Chondrocyte (in vitro differentiated cells): ENCODE results near the gene VPS51. TPM values are rescaled to one million over a fixed set of nuclear protein-coding genes. Genes with fewer than 3 reads are reported as not detected.

Source experiments
- DNase-seq: peaks from one replicate; pipeline ENCODE4 v3.0.0; 2021; ENCODE audit warnings: mixed read lengths, low spot score
- H3K27ac Mint-ChIP-seq: one replicate; pipeline ENCODE4 v1.8.0; 2021; ENCODE audit warnings: mild to moderate bottlenecking, moderate library complexity, mixed read lengths; ENCODE audit not compliant: unreplicated experiment
- H3K27me3 Mint-ChIP-seq: 2 replicates; pipeline ENCODE4 v1.8.0; 2021; ENCODE audit warnings: low read depth, mixed read lengths
- H3K36me3 Mint-ChIP-seq: 2 replicates; pipeline ENCODE4 v1.8.0; 2021; ENCODE audit warnings: low read depth, mixed read lengths
- H3K4me1 Mint-ChIP-seq: 2 replicates; pipeline ENCODE4 v1.8.0; 2021; ENCODE audit warnings: low read depth, mild to moderate bottlenecking, mixed read lengths
- H3K4me3 Mint-ChIP-seq: one replicate; pipeline ENCODE4 v1.8.0; 2021; ENCODE audit warnings: mild to moderate bottlenecking, moderate library complexity, mixed read lengths; ENCODE audit not compliant: unreplicated experiment
- H3K9me3 Mint-ChIP-seq: 2 replicates; pipeline ENCODE4 v1.8.0; 2021; ENCODE audit warnings: low read depth, mixed read lengths
- total RNA-seq: library from RNA; stranded (reverse); gene quantifications from 3 replicates; pipeline ENCODE4 v1.2.1, GENCODE V29; 2021
- TF ChIP-seq, protein P1 (sequence below): fragments of 200-600 bp; sonication (generic); IDR thresholded peaks from 2 replicates; pipeline ENCODE4 v1.5.0; 2021; ENCODE audit warnings: antibody characterized with exemption, mild to moderate bottlenecking, moderate library complexity

VPS51 gene
- total RNA-seq, 1 donor from 2014 or later, result 73.4 TPM

DNA sequence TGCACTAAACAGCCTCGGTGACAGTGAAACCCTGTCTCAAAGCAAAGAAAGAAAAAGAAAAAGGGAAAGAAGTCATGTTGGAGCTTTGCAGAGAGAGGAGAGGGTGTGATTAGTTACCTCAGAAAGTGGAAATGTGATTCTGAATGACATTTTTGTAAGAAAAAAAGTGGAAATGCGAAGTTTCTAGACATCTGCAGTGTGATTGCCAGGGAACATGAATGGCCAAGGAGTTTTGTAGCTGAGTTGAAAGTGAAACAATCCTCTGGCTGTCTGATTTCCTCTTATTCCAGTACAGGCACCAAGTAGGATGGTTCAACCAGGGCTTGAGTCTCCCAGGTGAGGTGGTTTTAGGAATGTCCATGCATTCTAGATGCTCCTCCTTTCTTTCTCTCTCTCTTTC lies 56.1 kb downstream of the VPS51 start:
- Mint-ChIP-seq H3K27me3 (no peaks in the 10 kb centered on the region), H3K9me3 (no peaks in the 10 kb centered on the region), H3K36me3 (no peaks in the 10 kb centered on the region), H3K4me3 (no peak overlapping the region), H3K4me1 (peaks cover 17% of the 10 kb centered on the region), H3K27ac (no peak overlapping the region)
- TF ChIP-seq, protein P1, sequence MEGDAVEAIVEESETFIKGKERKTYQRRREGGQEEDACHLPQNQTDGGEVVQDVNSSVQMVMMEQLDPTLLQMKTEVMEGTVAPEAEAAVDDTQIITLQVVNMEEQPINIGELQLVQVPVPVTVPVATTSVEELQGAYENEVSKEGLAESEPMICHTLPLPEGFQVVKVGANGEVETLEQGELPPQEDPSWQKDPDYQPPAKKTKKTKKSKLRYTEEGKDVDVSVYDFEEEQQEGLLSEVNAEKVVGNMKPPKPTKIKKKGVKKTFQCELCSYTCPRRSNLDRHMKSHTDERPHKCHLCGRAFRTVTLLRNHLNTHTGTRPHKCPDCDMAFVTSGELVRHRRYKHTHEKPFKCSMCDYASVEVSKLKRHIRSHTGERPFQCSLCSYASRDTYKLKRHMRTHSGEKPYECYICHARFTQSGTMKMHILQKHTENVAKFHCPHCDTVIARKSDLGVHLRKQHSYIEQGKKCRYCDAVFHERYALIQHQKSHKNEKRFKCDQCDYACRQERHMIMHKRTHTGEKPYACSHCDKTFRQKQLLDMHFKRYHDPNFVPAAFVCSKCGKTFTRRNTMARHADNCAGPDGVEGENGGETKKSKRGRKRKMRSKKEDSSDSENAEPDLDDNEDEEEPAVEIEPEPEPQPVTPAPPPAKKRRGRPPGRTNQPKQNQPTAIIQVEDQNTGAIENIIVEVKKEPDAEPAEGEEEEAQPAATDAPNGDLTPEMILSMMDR, result no peak
- no peak for DNase-seq

DNA sequence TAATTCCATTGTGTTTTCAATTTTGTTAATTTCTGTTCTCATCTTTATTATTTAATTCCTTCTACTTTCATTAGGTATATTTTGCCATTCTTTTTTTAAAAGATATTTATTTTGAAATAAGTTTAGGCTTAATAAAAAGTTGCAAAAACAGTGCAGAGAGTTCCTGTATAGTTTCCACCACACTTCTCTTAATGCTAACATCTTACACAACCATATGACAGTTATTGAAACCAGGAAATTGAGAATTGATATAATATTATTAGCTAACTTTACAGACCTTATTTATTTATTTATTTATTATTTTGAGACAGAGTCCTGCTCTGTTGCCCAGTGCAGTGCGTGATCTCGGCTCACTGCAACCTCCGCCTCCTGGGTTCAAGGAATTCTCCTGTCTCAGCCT lies 60.2 kb downstream of the VPS51 start:
- Mint-ChIP-seq H3K27me3 (peaks cover 2% of the 10 kb centered on the region), H3K36me3 (no peaks in the 10 kb centered on the region), H3K4me3 (no peak overlapping the region), H3K9me3 (no peaks in the 10 kb centered on the region), H3K27ac (no peak overlapping the region), H3K4me1 (peaks cover under 1% of the 10 kb centered on the region)
- no peak for DNase-seq
- TF ChIP-seq, protein P1, result no peak

DNA sequence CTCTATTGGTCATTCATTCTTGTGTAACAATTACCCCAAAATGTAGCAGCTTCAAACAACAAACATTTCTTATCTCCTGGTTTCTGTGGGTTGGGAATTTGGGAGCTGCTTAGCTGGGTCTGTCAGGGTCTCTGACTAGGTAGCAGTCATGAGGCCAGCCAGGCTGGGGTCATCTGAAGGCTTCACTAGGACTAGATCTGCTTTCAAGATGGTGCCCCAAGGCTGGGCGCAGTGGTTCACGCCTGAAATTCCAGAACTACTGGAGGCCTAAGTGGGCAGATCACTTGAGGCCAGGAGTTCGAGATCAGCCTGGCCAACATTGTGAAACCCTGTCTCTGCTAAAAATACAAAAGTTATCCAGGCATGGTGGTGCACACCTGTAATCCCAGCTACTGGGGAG lies 60.9 kb downstream of the VPS51 start:
- no peaks in the 10 kb centered on the region for H3K4me1 Mint-ChIP-seq
- H3K27me3 Mint-ChIP-seq, result peaks cover 2% of the 10 kb centered on the region
- H3K4me3 Mint-ChIP-seq, result no peak overlapping the region
- TF ChIP-seq, protein P1, result no peak
- H3K27ac Mint-ChIP-seq, result no peak overlapping the region
- H3K9me3 Mint-ChIP-seq, result no peaks in the 10 kb centered on the region
- no peak for DNase-seq
- H3K36me3 Mint-ChIP-seq, result no peaks in the 10 kb centered on the region

DNA sequence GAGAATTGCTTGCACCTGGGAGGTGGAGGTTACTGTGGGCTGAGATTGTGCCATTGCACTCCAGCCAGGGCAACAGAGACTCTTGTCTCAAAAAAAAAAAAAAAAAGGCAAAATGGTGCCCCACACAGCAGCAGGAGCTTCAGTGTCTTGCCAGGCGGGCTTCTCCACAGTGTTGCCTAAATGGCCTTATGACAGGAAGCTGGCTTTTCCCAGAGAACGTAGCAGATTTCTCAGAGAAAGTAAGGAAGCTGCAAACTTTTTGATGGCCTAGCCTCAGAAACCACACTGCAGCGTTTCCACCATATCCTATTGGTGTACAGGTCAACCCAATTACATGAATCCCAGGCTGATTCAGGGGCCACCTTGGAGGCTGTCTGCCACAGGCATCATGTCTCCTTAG lies 61.3 kb downstream of the VPS51 start:
- TF ChIP-seq, protein P1, result no peak
- no peaks in the 10 kb centered on the region for H3K9me3 Mint-ChIP-seq
- H3K4me3 Mint-ChIP-seq, result no peak overlapping the region
- H3K27me3 Mint-ChIP-seq, result peaks cover 2% of the 10 kb centered on the region
- no peaks in the 10 kb centered on the region for H3K4me1 Mint-ChIP-seq
- DNase-seq, result no peak
- H3K36me3 Mint-ChIP-seq, result no peaks in the 10 kb centered on the region
- H3K27ac Mint-ChIP-seq, result no peak overlapping the region

DNA sequence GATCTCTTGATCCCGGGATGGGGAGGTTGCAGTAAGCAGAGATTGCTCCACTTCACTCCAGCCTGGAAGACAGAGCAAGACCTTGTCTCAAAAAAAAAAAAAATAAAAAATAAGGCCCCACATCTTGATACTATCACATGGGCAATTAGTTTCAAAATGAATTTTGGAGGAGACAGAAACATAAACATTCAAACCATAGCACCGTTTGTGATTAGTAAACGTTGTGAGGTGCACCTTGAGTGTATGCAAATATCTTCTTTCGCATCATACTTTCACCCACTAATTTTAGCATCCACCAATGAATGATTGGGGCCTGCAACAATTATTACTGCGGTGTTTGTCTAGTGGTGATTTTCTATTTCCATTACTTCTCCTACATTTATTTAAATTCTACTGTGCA lies 63.0 kb downstream of the VPS51 start:
- TF ChIP-seq, protein P1, result no peak
- Mint-ChIP-seq H3K36me3 (no peaks in the 10 kb centered on the region), H3K4me1 (no peaks in the 10 kb centered on the region), H3K4me3 (no peak overlapping the region), H3K27ac (no peak overlapping the region), H3K27me3 (peaks cover 2% of the 10 kb centered on the region), H3K9me3 (no peaks in the 10 kb centered on the region)
- no peak for DNase-seq
